Measurements from ENCODE around the gene XPR1.

DNA sequence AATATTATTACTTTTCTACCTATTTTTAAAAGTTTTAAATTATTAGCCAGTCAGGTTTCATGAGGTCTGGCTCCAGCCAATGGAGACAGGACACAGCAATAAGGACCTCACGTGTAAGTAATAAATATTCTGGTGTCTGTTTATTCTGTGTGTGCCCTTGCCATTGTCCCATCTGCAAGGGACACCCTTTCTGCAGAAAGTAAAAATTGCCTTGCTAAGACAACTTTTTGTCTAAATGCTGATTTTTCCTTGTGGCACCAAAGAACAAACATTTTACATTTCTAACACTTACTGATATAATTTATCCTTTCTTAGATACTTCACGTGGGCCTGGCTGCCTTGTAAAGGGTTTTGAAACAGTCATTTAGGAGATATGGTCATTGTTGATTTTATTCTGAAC, 43.7 kb upstream of the XPR1 start:
- TF ChIP-seq, protein P1, sequence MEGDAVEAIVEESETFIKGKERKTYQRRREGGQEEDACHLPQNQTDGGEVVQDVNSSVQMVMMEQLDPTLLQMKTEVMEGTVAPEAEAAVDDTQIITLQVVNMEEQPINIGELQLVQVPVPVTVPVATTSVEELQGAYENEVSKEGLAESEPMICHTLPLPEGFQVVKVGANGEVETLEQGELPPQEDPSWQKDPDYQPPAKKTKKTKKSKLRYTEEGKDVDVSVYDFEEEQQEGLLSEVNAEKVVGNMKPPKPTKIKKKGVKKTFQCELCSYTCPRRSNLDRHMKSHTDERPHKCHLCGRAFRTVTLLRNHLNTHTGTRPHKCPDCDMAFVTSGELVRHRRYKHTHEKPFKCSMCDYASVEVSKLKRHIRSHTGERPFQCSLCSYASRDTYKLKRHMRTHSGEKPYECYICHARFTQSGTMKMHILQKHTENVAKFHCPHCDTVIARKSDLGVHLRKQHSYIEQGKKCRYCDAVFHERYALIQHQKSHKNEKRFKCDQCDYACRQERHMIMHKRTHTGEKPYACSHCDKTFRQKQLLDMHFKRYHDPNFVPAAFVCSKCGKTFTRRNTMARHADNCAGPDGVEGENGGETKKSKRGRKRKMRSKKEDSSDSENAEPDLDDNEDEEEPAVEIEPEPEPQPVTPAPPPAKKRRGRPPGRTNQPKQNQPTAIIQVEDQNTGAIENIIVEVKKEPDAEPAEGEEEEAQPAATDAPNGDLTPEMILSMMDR (IDR thresholded peaks at IDR 0.05; ENCODE audit: insufficient read depth, low read depth, low read length): no peak
- no peak for TF ChIP-seq EZH2 (IDR thresholded peaks at IDR 0.05; ENCODE audit: insufficient read depth, low read length)
